GM23338 (cell line): ENCODE results near the gene GOLGB1. TPM values are rescaled to one million over a fixed set of nuclear protein-coding genes. Genes with fewer than 3 reads are reported as not detected.
"Not testable (repeated sequence)": the region's sequence is repeated elsewhere in the genome, so short reads cannot be mapped to it uniquely, and the experiment has no call there.

ENCODE experiments used
- ATAC-seq: fragments of 200-7000 bp; cut with Tn5 transposase; 3 replicates; pipeline ENCODE4 v1.9.1; 2020
- DNase-seq: peaks from one replicate; pipeline ENCODE4 v3.0.0-alpha.2; 2015; ENCODE audit warnings: low spot score
- H2AFZ ChIP-seq: fragments of 200-600 bp; sonication (generic); 2 replicates; pipeline ENCODE4 v1.8.0; 2016; ENCODE audit warnings: antibody characterized with exemption, mild to moderate bottlenecking, moderate library complexity
- H3F3A ChIP-seq: fragments of 200-600 bp; sonication (generic); replicated peaks from 2 replicates; pipeline ENCODE4 v1.8.0; 2017; ENCODE audit warnings: antibody characterized with exemption, mixed run types, low read depth
- H3K27ac ChIP-seq: fragments of 200-600 bp; sonication (generic); 2 replicates; pipeline ENCODE4 v1.6.1; 2016; ENCODE audit warnings: low read depth
- H3K27me3 ChIP-seq: fragments of 200-600 bp; sonication (generic); 2 replicates; pipeline ENCODE4 v1.8.0; 2016; ENCODE audit warnings: mild to moderate bottlenecking, mixed run types, moderate library complexity; ENCODE audit not compliant: insufficient read depth
- H3K36me3 ChIP-seq: fragments of 200-600 bp; sonication (generic); 2 replicates; pipeline ENCODE4 v1.8.0; 2016; ENCODE audit warnings: mild to moderate bottlenecking; ENCODE audit not compliant: insufficient read depth
- H3K4me1 ChIP-seq: fragments of 200-600 bp; sonication (generic); 2 replicates; pipeline ENCODE4 v1.8.0; 2016; ENCODE audit warnings: mild to moderate bottlenecking, moderate library complexity; ENCODE audit not compliant: insufficient read depth
- H3K4me2 ChIP-seq: fragments of 200-600 bp; sonication (generic); 2 replicates; pipeline ENCODE4 v1.7.1; 2017; ENCODE audit warnings: mixed run types
- H3K4me3 ChIP-seq: fragments of 200-600 bp; sonication (generic); 2 replicates; pipeline ENCODE4 v1.6.1; 2016; ENCODE audit warnings: mixed run types
- H3K79me2 ChIP-seq: fragments of 200-600 bp; sonication (generic); replicated peaks from 2 replicates; pipeline ENCODE4 v1.8.0; 2017; ENCODE audit warnings: mild to moderate bottlenecking; ENCODE audit not compliant: insufficient read depth
- H3K9me2 ChIP-seq: fragments of 200-600 bp; sonication (generic); 2 replicates; pipeline ENCODE4 v1.8.0; 2017; ENCODE audit not compliant: insufficient read depth
- H4K20me1 ChIP-seq: fragments of 200-600 bp; sonication (generic); replicated peaks from 2 replicates; pipeline ENCODE4 v1.8.0; 2017; ENCODE audit warnings: mild to moderate bottlenecking; ENCODE audit not compliant: insufficient read depth
- H3K27ac Mint-ChIP-seq: 2 replicates; pipeline ENCODE4 v1.8.0; 2020; ENCODE audit warnings: inconsistent platforms, mild to moderate bottlenecking, moderate library complexity, mixed read lengths
- H3K27me3 Mint-ChIP-seq: 3 replicates; pipeline ENCODE4 v1.8.0; 2022; ENCODE audit warnings: low read depth, mild to moderate bottlenecking, moderate library complexity, mixed read lengths, inconsistent platforms; ENCODE audit not compliant: insufficient read depth, poor library complexity
- H3K36me3 Mint-ChIP-seq: 3 replicates; pipeline ENCODE4 v1.8.0; 2021; ENCODE audit warnings: low read depth, mild to moderate bottlenecking, inconsistent platforms, moderate library complexity, mixed read lengths
- H3K4me1 Mint-ChIP-seq: 3 replicates; pipeline ENCODE4 v1.8.0; 2020; ENCODE audit warnings: mild to moderate bottlenecking, inconsistent platforms, mixed read lengths
- H3K4me3 Mint-ChIP-seq: 3 replicates; pipeline ENCODE4 v1.8.0; 2021; ENCODE audit warnings: moderate library complexity, mild to moderate bottlenecking, inconsistent platforms, mixed read lengths
- H3K9me3 Mint-ChIP-seq: 3 replicates; pipeline ENCODE4 v1.8.0; 2020; ENCODE audit warnings: moderate library complexity, mild to moderate bottlenecking, inconsistent platforms, mixed read lengths
- CREB1 ChIP-seq: fragments of 250-450 bp; sonication (Bioruptor Pico); IDR thresholded peaks from 2 replicates; pipeline ENCODE4 v1.5.0; 2020; ENCODE audit warnings: low read depth, mild to moderate bottlenecking, moderate library complexity
- EZH2 ChIP-seq: fragments of 200-600 bp; sonication (generic); IDR thresholded peaks from one replicate; pipeline ENCODE4 v1.8.0; 2017; ENCODE audit warnings: antibody characterized with exemption, mild to moderate bottlenecking, low read depth; ENCODE audit not compliant: unreplicated experiment
- EZH2phosphoT487 ChIP-seq: fragments of 200-600 bp; sonication (generic); IDR thresholded peaks from one replicate; pipeline ENCODE4 v1.8.1; 2018; ENCODE audit warnings: antibody characterized with exemption; ENCODE audit not compliant: unreplicated experiment
- JUNB ChIP-seq: IDR thresholded peaks from one replicate; pipeline ENCODE4 v1.6.1; 2016; ENCODE audit warnings: antibody characterized with exemption; ENCODE audit not compliant: unreplicated experiment
- NANOG ChIP-seq: IDR thresholded peaks from 2 replicates; pipeline ENCODE4 v1.6.1; 2016; ENCODE audit warnings: antibody characterized with exemption, borderline replicate concordance
- POLR2AphosphoS5 ChIP-seq: IDR thresholded peaks from 2 replicates; pipeline ENCODE4 v1.6.1; 2016; ENCODE audit warnings: antibody characterized with exemption, low read depth
- STAT1 ChIP-seq: IDR thresholded peaks from one replicate; pipeline ENCODE4 v1.6.1; 2016; ENCODE audit warnings: antibody characterized with exemption; ENCODE audit not compliant: unreplicated experiment
- ZNF114 ChIP-seq: fragments of 250-450 bp; sonication (Bioruptor Pico); IDR thresholded peaks from 2 replicates; pipeline ENCODE4 v1.5.0; 2020; ENCODE audit warnings: mild to moderate bottlenecking, moderate library complexity
- ZNF331 ChIP-seq: fragments of 250-450 bp; sonication (Bioruptor Pico); IDR thresholded peaks from 2 replicates; pipeline ENCODE4 v1.5.0; 2020; ENCODE audit warnings: low read depth, mild to moderate bottlenecking, moderate library complexity
- polyA plus RNA-seq: library from polyadenylated mRNA; unstranded; fragments of >200 nt; fragmentation: Nextera tagmentation; extraction: Ambion mirVana; gene quantifications from 2 replicates; pipeline ENCODE4 v1.2.1, GENCODE V29; 2016
- total RNA-seq: library from RNA; depleted of rRNA; stranded (reverse); fragments of >200 nt; shearing (Covaris generic); gene quantifications from 2 replicates; pipeline ENCODE4 v1.2.3, GENCODE V29; 2014
- TF ChIP-seq, protein P1 (sequence below): IDR thresholded peaks from one replicate; pipeline ENCODE4 v1.6.1; 2018; ENCODE audit warnings: antibody characterized with exemption; ENCODE audit not compliant: unreplicated experiment
- TF ChIP-seq, protein P2 (sequence below), 2 experiments: fragments of 200-600 bp in 1 of 2; sonication (generic) in 1 of 2; conservative IDR thresholded peaks; 2 replicates each; pipeline versions ENCODE4 v1.5.1 to v1.6.1; 2016 to 2017; ENCODE audit warnings: antibody characterized with exemption in 2 of 2, low read depth in 2 of 2, mild to moderate bottlenecking in 2 of 2, moderate library complexity in 1 of 2

The GOLGB1 gene
- total and polyA plus RNA-seq, 2 experiments from 2014 or later, result 34.5 to 56.8 TPM

DNA sequence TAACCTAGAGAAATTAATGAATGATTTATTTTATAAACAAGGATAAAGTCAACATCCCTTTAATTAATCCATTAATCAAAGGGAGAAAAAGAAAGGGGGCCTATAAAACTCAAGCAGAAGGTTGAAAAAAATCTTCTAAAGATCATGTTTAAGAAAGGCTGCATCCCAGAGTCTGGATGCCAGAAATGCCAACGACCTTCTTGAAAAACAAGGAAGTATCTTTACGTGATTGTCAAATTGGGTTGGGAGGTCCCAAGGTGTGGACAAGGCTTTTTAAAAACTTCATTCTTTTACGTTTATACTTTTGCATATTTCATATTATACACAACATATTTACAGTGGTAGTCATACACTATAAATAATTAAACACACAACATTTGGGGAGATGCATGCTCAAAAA lies 1.6 kb downstream of the GOLGB1 start (continued):
- TF ChIP-seq, protein P1, sequence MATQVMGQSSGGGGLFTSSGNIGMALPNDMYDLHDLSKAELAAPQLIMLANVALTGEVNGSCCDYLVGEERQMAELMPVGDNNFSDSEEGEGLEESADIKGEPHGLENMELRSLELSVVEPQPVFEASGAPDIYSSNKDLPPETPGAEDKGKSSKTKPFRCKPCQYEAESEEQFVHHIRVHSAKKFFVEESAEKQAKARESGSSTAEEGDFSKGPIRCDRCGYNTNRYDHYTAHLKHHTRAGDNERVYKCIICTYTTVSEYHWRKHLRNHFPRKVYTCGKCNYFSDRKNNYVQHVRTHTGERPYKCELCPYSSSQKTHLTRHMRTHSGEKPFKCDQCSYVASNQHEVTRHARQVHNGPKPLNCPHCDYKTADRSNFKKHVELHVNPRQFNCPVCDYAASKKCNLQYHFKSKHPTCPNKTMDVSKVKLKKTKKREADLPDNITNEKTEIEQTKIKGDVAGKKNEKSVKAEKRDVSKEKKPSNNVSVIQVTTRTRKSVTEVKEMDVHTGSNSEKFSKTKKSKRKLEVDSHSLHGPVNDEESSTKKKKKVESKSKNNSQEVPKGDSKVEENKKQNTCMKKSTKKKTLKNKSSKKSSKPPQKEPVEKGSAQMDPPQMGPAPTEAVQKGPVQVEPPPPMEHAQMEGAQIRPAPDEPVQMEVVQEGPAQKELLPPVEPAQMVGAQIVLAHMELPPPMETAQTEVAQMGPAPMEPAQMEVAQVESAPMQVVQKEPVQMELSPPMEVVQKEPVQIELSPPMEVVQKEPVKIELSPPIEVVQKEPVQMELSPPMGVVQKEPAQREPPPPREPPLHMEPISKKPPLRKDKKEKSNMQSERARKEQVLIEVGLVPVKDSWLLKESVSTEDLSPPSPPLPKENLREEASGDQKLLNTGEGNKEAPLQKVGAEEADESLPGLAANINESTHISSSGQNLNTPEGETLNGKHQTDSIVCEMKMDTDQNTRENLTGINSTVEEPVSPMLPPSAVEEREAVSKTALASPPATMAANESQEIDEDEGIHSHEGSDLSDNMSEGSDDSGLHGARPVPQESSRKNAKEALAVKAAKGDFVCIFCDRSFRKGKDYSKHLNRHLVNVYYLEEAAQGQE, result no peak
- TF ChIP-seq CREB1 (CRISPR knock-in tag) (no peak), EZH2phosphoT487 (no peak), POLR2AphosphoS5 (no peak), EZH2 (no peak), ZNF114 (CRISPR knock-in tag) (no peak), STAT1 (no peak), JUNB (no peak), ZNF331 (CRISPR knock-in tag) (no peak), NANOG (no peak)

DNA sequence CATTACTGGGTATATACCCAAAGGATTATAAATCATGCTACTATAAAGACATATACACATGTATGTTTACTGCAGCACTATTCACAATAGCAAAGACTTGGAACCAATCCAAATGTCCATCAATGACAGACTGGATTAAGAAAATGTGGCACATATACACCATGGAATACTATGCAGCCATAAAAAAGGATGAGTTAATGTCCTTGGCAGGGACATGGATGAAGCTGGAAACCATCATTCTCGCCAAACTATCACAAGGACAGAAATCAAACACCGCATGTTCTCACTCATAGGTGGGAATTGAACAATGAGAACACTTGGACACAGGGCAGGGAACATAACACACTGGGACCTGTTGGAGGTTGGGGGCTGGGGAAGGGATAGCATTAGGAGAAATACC lies 6.4 kb downstream of the GOLGB1 start:
- not testable (repeated sequence) for H4K20me1 ChIP-seq

DNA sequence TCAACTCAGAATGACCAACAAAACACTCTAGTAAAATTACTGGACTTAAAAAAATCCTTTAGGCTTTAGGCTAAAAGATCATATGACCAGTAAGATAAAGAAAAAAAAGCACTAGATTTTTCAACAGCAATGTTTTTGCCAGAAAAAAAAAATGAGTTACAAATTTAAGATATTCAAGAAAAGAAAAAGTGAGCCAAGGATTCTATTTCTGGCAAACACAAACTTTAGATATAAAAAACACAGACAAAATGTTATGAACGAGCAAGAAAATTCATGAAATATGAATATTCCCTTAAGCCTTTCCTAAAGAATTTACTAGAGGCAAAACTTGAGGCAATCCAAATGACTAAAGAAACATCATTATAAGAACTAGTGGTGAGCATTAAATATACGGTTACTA lies 8.6 kb downstream of the GOLGB1 start:
- DNase-seq, result no peak
- no peak for ATAC-seq
- TF ChIP-seq, protein P2, sequence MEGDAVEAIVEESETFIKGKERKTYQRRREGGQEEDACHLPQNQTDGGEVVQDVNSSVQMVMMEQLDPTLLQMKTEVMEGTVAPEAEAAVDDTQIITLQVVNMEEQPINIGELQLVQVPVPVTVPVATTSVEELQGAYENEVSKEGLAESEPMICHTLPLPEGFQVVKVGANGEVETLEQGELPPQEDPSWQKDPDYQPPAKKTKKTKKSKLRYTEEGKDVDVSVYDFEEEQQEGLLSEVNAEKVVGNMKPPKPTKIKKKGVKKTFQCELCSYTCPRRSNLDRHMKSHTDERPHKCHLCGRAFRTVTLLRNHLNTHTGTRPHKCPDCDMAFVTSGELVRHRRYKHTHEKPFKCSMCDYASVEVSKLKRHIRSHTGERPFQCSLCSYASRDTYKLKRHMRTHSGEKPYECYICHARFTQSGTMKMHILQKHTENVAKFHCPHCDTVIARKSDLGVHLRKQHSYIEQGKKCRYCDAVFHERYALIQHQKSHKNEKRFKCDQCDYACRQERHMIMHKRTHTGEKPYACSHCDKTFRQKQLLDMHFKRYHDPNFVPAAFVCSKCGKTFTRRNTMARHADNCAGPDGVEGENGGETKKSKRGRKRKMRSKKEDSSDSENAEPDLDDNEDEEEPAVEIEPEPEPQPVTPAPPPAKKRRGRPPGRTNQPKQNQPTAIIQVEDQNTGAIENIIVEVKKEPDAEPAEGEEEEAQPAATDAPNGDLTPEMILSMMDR (conservative IDR thresholded peaks at IDR 0.05; ENCODE audit: low read depth in 2 of 2), result no peak
- TF ChIP-seq ZNF331 (CRISPR knock-in tag) (no peak), CREB1 (CRISPR knock-in tag) (no peak)
- TF ChIP-seq, protein P1, result no peak
- no peak overlapping the region for H3K4me2 ChIP-seq
- H3K27me3 ChIP-seq, result no peaks in the 10 kb centered on the region
- peaks cover 88% of the 10 kb centered on the region for H3K79me2 ChIP-seq
- H2AFZ ChIP-seq, result no peak overlapping the region
- Mint-ChIP-seq H3K9me3 (peaks cover 8% of the 10 kb centered on the region; the same call in 2 of the 3 replicates), H3K4me1 (no peaks in the 10 kb centered on the region), H3K27ac (no peak overlapping the region), H3K4me3 (no peak overlapping the region), H3K27me3 (peaks cover 5% of the 10 kb centered on the region), H3K36me3 (peaks cover 12% of the 10 kb centered on the region; the same call in 2 of the 3 replicates)
- H3K4me1 ChIP-seq, result no peaks in the 10 kb centered on the region
- H3K27ac ChIP-seq, result no peak overlapping the region
- no peak overlapping the region for H3K4me3 ChIP-seq
- H3K9me2 ChIP-seq, result no peaks in the 10 kb centered on the region
- H3K36me3 ChIP-seq, result 0 out of 2 replicates have a peak, but pooled peaks cover 5% of the 10 kb centered on the region
- H4K20me1 ChIP-seq, result no peaks in the 10 kb centered on the region
- no peaks in the 10 kb centered on the region for H3F3A ChIP-seq

More for the DNA sequence above, 6.4 kb downstream of the GOLGB1 start:
- H3K4me1 Mint-ChIP-seq, DNase-seq, H3K27ac ChIP-seq, H2AFZ ChIP-seq, H3F3A ChIP-seq, H3K4me1 ChIP-seq, H3K27me3 Mint-ChIP-seq, ATAC-seq, H3K4me2 ChIP-seq, H3K9me2 ChIP-seq, H3K9me3 Mint-ChIP-seq, H3K27me3 ChIP-seq, H3K4me3 ChIP-seq, H3K36me3 ChIP-seq, H3K27ac Mint-ChIP-seq, H3K4me3 Mint-ChIP-seq: not testable (repeated sequence)
- peaks cover 78% of the 10 kb centered on the region for H3K79me2 ChIP-seq
- peaks cover 12% of the 10 kb centered on the region; the same call in 2 of the 3 replicates for H3K36me3 Mint-ChIP-seq
